Measurements from ENCODE around the gene MID1.

MID1 gene, protein sequence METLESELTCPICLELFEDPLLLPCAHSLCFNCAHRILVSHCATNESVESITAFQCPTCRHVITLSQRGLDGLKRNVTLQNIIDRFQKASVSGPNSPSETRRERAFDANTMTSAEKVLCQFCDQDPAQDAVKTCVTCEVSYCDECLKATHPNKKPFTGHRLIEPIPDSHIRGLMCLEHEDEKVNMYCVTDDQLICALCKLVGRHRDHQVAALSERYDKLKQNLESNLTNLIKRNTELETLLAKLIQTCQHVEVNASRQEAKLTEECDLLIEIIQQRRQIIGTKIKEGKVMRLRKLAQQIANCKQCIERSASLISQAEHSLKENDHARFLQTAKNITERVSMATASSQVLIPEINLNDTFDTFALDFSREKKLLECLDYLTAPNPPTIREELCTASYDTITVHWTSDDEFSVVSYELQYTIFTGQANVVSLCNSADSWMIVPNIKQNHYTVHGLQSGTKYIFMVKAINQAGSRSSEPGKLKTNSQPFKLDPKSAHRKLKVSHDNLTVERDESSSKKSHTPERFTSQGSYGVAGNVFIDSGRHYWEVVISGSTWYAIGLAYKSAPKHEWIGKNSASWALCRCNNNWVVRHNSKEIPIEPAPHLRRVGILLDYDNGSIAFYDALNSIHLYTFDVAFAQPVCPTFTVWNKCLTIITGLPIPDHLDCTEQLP

DNA sequence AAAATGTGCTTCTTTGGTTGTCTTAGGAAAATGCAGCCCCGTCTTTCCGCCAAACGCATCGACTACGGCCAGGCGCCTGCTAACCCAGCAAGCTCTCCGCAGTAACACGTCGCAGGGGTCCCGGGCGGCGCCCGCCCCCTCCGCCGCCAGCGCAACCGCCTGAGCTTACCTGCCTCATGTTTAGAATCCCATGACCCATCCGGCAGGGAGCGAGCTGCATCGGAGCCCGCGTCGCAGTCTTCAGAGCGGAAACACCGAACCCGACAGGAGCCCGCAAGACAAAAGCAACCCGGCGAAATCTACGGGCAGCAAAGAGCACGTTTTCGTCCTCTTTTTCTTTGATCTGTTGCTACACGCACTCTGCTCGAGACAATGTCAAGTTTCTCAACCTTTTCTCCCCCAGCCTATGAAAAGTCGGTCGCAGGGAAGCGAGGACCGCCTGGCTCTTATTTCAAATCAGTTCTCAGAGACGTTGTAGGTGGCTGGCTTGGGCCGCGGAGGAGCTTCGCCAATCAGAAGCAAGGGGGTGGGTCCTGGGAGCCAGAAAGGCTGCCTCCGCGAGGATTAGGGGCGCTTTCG is at the start of gene MID1:
Gene MID1 (minus strand): TSS at position 465 of the 579 bp plus-strand sequence. CDS start 53,038 bp downstream, outside the sequence.
- peak; percentile 3 for DNase-seq (ENCODE audit: low spot score)

DNA sequence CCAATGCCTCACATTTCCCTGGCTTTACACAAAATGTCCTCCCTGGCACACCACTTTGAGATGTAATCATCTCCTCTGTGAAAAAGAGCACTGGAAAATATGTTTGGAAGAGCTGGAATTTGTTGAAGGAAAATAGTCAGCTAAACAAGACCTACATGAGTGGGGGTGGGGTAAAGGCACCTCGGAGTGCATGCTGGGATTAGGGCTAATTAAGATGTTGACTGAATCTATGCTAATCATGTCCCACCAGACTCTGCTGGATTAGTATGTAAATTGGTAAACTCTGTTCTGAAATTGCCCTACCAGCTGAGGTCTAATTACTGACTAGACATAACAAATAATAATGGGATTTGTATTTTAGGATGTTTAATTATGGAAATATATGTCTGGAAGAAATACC is 46.8 kb upstream of the MID1 start:
- DNase-seq (ENCODE audit: low spot score): no peak

DNA sequence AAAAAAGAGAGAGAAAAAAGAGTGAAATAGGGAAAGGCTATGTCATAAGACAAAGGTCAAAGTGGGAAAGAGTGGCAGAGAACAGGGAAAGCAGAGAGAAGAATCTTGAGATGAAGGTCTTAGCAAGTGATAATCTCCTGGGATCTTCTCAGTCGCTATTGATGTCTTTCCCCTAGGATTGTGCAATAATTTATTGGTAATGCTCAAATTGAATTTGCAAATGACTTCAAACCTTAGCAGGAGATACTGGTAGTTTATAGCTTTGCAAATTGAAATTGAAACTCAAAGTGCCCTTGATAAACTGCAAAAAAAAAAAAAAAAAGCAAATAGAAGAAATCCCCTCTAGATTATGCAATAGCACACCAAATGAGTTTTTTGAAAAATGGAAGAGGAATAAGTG is 45.7 kb upstream of the MID1 start:
- DNase-seq (ENCODE audit: low spot score): no peak

DNA sequence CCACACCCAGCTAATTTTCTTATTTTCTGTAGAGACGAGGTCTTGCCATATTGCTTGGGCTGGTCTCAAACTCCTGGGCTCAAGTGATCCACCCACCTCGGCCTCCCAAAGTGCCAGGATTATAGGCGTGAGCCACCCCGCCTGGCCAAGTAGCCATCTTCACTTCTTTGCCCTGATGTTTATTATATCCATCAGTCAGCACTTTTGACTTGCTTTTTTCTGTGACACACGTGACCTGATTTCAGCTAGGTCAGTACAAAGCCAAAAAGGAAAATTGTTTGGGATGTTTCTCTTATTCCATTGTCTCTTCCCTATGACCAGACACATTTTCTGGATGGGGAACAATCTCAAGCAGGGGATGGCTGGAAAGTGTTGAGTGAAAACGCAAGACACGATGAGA is 45.3 kb upstream of the MID1 start:
- no peak for DNase-seq (ENCODE audit: low spot score)

DNA sequence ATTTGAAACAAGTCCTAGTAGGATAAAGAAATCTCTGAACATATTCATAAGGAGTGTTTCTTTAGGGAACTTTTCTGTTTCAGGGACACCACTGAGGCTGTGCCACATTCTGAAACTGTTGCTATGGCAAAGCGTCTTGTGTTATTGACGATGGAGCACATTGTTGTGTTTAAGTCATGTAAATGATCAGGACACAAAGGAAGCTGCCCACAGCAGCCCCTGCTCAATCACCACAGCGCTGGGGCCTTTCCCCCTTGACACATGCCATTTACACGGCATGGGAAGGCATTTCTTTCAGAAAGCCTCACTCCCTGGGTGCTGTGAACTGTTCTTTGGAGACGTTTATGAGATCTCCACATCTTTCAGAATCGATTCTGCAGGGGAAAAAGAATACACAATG is 39.8 kb upstream of the MID1 start:
- no peak for DNase-seq (ENCODE audit: low spot score)

DNA sequence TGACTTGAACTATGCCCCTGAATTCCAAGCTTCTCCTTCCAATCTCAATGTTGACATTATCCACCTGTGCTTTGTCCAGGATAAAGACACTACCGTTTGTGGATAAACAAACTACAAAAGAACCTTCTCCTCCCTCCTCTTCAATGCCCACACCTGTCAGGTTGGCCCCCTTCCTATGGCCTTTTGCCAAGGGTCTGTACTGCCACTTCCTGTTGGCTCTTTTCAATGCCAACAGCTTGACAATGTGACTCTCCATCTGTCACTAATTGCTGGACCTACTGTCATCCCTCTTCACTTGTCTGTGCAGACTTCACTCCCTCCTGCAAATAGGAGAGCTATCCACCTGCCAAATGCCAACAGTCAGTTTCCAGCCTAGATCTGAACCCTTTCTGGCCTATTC is 35.8 kb upstream of the MID1 start:
- DNase-seq (ENCODE audit: low spot score): no peak

DNA sequence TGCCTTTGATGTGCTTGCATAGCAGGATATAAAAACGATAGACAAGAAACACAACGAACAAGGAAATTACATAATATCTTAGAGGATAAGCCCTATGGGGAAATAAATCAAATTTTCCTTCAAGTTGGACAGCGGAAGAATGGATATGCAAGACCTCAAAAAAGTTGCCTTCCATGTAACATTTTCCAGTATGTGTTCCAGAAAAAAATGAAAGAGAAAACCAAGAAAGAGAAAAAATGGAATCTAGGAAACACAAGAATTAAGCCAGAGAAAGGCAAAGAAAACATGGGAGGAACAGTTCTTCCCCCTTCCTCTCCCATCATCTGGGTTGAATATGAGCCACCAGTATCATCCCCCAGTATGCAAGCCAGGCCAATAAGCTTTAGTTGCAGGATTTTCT is 34.6 kb upstream of the MID1 start:
- no peak for DNase-seq (ENCODE audit: low spot score)

DNA sequence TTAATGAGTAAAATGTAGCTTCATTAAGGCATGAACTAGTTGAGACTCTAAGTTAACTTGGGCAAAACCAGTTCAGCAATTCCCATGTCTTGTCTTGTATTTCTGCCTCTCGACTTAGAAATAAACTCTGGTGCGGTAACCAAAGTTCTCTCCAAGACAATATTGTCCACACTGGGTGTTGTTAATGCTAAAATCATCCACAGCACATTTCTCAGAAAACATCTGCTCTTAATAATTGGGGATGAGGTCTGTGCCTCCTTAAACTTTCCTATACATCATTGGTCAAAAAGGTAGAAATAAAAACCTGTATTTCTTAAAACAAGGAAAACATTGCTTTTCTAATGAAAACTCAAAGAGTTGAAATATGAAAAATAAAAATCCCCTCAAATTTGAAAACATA is 32.9 kb upstream of the MID1 start:
- DNase-seq (ENCODE audit: low spot score): no peak

DNA sequence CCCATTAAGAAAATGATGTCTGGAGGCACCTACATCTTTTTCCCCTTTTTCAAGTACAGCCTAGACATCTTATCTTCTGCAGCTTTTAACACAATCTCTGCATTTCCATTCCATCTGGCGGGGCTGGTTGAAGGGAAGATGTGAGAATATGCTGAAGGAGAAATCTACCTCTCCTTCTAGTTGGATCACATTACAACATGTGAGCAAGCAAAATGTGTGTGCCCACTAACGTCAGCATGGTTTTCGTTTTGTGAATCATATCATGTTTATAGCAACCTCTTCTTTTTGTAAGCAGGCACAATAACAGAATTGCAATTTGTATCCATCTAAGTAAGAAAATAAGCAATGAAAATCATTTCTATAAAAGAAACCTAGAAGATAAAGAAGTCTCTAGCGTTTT is 28.9 kb upstream of the MID1 start:
- DNase-seq (ENCODE audit: low spot score): no peak

DNA sequence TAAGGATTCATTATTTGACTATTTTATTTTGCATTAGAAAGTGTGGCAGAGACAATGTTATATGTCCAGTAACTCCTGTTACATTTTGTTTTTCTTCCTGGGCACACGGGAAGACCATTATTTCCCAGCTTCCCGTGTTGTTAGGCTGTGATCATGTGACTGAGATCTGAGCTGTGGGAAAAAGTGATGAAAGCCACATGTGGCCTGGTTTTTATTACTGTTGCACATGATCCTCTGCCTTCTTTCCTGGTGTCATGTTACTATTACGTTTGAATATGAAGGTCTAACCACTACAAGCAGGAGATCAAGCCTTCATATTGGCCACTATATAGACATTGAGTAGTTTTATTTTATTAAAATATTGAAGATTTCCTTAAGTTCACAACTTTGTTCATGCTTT is 28.2 kb upstream of the MID1 start:
- no peak for DNase-seq (ENCODE audit: low spot score)

DNA sequence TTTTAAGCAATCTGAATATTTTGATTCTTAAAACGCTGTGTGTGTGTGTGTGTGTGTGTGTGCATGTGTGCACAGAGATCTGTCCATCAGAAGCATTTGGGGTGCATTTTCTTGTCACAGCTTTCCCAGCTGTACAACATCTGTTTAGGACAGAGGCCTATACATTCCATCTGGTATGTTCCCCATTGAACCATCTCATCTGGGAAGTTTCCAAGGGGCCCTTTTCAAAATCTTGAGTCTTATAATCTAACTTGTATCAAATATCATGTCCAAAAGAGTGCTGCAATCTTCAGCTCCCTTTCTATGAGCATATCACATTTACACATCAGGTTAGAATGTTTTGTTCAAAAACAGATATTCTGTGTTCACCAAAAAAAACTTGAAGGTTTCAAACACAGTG is 16.5 kb upstream of the MID1 start:
- no peak for DNase-seq (ENCODE audit: low spot score)

DNA sequence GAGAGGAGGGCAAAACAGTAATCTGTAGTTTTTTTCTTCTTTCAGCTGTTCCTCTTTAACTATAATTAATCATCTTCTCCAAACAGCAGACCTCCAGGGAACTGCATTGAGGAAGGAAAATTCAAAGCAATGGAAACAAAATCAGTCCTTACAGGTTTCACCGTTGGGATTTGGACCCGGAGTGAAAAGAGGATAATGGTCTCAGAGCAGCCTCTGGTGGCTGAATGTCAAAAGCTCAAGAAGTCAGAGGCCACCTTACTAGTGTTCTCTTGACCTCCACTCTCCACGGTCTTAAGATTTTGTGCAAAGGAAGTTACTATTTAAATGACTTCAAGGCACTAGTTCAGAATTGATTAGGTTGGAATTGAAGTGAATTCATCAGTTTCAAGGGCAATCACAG is 16.0 kb upstream of the MID1 start:
- no peak for DNase-seq (ENCODE audit: low spot score)

DNA sequence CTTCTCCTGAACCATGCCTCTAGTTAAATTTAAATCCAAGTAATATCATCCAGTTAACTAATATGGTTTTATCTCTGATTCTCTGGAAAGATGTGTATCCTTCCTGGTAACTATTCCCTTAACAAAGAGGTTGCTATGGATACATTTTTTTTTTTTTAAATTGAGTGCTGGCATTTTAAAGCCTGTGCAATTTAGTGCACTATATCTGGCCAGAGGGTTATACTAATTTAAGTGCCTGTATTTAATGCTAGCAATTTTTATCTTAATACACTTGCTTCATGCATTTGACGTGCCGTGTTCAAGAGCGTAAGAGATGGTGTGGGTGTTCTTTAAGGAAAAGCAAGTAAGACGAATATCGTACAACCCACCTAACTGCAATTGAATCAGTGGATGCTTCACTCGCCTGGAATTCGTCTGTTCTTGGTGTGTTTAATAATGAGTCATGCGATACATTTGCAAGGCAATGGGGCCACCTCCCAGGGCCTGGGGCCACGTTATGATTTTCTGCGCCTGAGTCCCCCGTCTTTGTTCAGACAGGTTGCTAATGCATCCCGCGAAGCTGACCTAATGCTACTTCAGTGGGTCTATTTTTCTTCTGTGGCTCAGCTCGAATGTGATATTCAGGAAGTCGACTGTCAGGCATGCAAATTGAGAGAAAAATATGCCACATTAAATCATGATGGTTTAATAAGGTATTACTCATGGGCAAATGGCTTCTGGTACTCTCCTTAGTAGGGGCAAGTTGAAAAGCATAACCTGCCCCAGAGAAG is 14.2 kb upstream of the MID1 start:
- no peak for DNase-seq (ENCODE audit: low spot score)

DNA sequence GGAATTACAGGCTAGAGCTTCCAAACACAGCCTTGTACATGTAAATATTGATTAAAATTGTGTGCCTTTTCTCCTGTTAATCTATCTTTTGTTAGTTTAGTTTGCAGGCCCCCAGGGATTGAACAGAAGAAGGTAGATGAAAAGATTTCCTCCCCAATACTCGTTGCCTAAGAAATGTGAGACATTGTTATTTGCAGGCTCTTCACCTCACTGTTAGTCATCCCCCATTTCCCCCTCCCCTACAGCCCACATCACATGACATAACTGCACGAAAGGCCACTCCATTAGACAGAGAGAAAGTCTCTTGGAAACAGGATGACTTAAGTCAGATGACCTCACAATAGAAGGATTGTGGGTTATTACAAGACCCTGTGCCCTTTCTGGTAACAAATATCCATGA is 13.3 kb upstream of the MID1 start:
- DNase-seq (ENCODE audit: low spot score): no peak

DNA sequence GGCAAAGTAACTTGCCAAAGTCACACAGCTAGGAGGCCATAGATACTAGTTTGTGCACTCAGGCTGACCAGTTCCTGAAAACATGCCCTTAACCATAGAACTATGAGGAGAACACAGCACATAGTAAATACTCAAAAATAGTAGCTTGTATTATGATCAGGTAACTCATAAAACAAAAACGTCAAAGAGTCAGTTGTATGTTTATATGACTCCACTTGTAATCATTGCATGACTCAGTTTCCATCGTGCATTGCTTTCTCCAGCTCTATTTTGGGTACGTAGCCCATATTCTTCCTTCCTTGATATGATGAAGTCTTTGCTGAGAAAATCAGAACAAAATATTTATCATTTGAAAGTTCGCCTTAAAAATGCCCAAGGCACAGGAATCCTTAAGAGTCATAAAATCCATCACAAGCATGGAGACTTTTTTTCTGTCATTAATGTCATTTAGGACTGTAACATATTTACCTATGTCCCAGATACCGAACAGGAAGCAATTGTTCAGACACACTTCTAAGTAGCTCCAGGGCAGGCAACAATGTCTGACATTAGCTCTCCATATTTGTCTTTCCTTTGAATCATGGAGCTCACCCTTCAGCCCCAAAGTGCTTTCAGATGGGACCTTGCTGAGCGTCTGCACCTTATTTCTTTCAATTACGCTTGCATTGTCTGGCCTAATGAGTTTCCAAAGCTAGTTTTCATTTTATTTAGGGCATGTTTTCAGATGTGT is 11.2 kb upstream of the MID1 start:
- no peak for DNase-seq (ENCODE audit: low spot score)

DNA sequence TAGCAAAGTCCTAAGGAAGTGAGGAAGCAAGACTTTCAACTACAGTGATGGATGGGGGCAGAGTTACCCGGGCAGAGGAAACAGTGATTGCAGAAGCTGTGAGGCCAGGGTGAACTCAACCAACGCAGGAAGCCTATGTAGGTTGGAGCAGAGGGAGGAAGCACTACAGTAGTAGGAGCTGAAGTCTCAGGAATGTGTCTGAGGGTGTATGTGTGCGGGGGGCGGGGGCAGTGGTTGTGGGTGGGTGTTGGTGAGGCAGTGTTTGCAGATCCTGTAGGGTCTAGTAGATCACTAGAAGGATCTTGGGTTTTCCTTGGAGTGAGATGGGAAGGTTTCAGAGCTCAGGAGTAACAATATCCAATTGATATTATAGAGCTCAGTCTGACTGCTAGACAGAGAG is 9.9 kb upstream of the MID1 start:
- no peak for DNase-seq (ENCODE audit: low spot score)

DNA sequence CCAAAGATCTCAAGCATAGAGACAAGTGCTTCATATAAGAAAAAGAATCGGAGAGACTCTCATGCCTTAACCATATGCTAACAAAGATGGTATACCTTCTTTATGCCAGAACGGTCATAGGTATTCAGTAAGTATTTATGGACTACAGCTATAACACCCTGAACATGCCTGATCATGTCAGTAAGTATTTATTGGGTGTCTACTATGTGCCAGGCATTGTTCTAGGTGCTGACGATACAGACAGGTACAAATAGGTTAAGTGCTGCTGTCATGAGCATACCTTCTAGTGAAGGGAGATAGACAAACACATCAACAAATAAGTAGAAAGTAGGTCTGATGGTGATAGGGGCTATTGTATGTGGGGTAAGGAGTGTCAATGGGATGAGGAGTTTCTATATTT is 9.5 kb upstream of the MID1 start:
- no peak for DNase-seq (ENCODE audit: low spot score)

DNA sequence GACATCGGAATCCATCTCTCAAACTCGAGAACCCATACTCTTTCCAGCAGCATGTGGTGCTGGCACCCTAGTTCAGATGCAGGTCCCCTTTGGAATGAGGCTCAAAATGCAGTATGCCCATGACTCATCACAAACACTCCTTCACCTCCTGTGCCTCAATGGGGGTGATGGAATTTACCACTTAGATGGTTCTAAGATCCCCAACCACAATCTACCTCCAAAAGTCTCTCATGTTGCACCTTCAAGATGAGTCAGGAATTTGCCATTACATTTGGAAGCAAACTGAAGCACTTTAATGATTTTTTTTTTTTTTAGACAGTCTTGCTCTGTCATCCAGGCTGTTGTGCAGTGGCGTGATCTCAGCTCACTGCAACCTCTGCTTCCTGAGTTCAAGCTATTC is 8.5 kb upstream of the MID1 start:
- DNase-seq (ENCODE audit: low spot score): no peak

DNA sequence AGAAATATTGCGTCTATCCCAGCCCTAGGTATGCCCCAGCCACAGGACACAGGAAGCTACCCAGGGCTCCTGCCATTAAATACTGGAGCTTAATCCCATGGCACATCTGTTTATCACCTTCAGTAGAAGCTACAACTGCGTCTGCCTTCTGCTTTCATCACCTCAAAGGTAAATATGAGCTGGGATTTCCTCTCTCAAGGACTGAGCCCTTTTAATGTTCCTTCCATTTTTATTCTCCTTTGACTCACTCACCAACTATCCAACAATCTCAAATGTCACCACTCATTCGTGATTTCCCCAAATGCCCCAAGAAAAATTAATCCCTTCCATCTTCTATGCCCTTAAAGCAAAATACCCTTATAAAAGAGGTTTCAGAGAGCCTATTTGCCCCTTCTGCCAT is 1.8 kb upstream of the MID1 start:
- DNase-seq (ENCODE audit: low spot score): no peak

DNA sequence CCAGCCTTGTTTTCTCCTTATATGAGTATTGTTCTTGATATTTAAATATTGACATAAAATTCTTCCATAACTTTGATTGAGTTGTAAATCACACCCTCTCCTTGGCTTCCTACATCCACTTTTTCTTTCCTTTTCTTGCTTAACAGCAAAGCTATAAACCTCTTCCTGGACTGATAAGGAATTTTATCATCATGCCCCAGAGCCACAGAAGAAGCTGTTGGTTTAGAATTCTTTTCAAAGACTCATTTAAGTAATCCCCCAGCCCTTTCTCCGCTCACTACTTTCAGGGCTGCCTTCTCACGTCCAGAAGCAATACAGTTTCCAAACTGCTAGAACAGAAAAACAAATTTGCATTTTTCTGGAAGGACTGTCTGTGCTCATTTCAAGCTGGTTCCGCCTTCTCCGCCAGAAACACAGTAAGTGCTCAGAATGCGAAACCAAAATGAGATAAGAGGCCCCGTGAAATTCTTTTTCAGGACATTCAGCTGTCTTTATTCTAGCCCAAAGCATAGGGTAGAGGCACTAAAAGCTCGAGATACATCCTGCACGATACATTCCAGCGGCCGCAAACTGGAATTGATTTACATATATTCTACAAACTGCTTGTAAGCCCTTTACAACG is 849 bp downstream of the MID1 start:
- DNase-seq (ENCODE audit: low spot score): no peak

DNA sequence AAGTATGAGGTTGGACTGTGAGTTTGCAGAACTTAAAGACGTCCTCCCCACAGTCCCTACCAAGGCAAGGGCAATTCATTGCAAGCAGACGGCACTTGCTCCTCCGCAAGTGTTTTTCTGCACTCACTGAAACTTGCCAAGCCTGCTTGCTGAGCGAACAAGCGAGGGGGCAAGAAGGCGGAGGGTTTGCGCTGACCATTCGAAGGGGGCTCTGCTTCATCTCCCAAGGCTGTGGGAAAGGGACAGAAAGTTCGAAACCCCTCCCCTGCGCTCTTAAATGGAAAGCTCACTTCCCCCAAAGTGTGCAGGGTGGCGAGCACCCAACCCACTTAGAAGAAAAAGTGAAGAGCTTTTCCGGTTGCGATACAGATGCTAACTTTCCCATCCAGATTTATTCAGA is 1.4 kb downstream of the MID1 start:
- DNase-seq (ENCODE audit: low spot score): no peak

DNA sequence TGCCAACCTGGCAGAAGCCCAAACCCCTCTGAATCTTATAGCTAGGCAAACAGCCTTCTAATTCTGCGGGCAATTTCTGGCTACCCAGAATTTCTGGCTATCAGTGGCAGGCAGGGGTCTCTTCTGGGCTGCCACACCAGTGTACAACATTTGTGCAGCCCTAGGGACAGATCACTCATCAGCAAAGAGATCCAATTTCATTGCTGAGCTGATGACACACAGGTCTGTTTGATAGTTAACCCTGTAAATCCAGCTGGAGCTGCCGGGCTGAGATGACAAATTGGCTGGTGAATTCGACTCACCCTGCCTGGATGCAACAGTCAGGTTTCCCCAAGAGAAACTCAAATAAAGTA is 2.4 kb downstream of the MID1 start:
- no peak for DNase-seq (ENCODE audit: low spot score)
